Stimulated activated CD4-positive, alpha-beta T cell treated with anti-CD3 and anti-CD28 coated beads, Interleukin-12 subunit alpha, Interleukin-12 subunit beta, amount 100 ng/mL, for 24 hours (primary cell): Measurements from ENCODE around the gene MOB3C.

Experiments
- DNase-seq, 2 experiments: peaks; one replicate each; pipeline ENCODE4 v3.0.0-alpha.2; 2020; ENCODE audit warnings: low read depth in 2 of 2

Gene MOB3C

GRCh38 chr1:46575778-46576177 is 40.8 kb downstream of the MOB3C start:
- no peak for DNase-seq

GRCh38 chr1:46575300-46575699 is 41.3 kb downstream of the MOB3C start:
- no peak for DNase-seq

- no peak for DNase-seq
These were observed 44.9 kb downstream of the MOB3C start for GRCh38 chr1:46571691-46572225.

- DNase-seq = no peak
These were observed 46.5 kb downstream of the MOB3C start for GRCh38 chr1:46569884-46570725.

GRCh38 chr1:46569116-46569515 is 47.5 kb downstream of the MOB3C start:
- no peak for DNase-seq

- no peak for DNase-seq
These were observed 48.1 kb downstream of the MOB3C start for GRCh38 chr1:46568461-46568891.

GRCh38 chr1:46563341-46563740 is 53.3 kb downstream of the MOB3C start:
- no peak for DNase-seq

GRCh38 chr1:46562498-46562897 is 54.1 kb downstream of the MOB3C start:
- DNase-seq = no peak

GRCh38 chr1:46558966-46559365 is 57.6 kb downstream of the MOB3C start:
- DNase-seq = no peak

- no peak for DNase-seq
These were observed 58.3 kb downstream of the MOB3C start for GRCh38 chr1:46558141-46558963.
